Stimulated activated CD8-positive, alpha-beta memory T cell treated with anti-CD3 and anti-CD28 coated beads, Interleukin-12 subunit alpha, Interleukin-12 subunit beta, amount 100 ng/mL, for 4 hours (primary cell): ENCODE results near the gene COX7B2.

Source experiments
- DNase-seq: peaks from one replicate; pipeline ENCODE4 v3.0.0-alpha.2; 2020; ENCODE audit warnings: low read depth

Gene COX7B2

DNA sequence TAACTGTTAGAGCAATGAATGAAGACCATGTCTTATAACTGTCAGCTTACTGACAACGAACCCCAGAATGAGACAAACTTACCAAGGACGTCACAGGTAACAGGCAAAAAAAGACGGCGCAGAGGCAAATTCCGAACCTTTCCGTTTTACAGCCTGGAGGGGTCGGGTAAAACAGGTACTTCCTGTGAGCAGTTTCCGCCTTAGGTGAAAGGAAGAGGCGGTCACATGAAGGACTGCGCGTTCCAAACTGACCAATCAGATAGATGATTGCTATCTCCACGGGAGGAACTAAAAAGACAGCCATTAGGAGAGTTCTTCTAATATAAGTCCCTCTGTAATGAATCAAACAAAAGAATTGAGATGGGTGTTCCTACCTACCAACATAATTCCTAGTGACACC lies at the start of gene COX7B2:
TSS of gene COX7B2 (minus strand) at position 168 of the 400 bp plus-strand sequence. CDS start 174,053 bp downstream, outside the sequence.
- no peak for DNase-seq

- DNase-seq = no peak
Observed at GRCh38 chr4:46956451-46956850, 47.4 kb upstream of the COX7B2 start.

DNA sequence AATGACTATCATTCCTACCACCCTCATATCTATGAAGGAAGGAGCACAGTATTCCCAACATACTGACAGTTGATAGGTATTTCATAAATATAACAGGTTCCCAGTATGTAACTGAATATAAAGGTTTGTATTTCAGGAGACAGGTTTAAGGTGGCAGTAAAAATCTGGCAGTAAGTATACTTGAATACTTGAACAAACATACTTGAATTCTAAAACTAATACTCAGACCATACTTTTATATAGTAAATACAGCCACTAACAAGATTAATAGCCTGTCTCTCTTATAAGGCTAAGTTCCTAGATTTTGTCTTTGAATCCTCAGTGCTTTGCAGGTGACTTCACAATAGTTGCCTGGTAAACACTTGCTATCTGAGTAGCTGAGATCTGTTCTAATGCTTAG lies 46.6 kb upstream of the COX7B2 start:
- no peak for DNase-seq

DNA sequence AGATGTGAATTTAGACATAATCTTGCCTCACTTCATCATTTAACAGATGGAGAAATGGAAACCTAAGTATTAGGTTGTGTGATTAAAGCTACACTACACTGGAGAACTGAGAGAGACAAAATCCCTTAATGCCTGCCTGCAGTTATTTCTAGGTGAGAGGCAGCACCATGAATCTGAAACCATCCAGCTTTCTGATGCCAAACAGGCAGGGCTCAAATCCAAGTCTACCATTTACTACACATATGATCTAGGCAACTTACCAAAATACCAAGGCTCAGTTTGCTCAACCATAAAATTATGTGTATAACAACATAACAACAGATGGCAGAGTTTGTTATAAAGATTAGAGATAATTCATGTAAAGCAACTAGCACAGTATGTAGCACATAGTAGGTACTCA lies 45.6 kb upstream of the COX7B2 start:
- DNase-seq = no peak

GRCh38 chr4:46953564-46953963 lies 44.5 kb upstream of the COX7B2 start:
- no peak for DNase-seq

GRCh38 chr4:46952451-46952850 lies 43.4 kb upstream of the COX7B2 start:
- no peak for DNase-seq

DNA sequence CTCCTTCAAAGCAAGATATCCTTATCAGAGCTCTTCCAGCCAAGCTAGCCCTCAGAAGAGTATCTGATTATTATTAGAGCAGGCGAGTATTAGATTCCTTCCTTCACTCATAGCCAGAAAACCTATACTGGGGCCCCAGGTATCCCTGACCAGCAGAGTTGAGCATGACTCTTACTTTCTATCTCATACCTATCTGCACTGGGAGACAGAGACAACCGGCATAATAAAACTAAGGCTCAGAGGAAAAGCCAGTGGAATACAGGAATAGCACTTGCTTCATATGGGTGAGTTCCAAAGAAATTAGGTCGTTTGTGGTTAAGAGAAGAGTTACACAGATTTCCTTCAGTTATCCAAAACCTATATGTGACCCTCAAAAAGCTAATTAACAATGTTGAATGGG lies 41.8 kb upstream of the COX7B2 start:
- no peak for DNase-seq

DNA sequence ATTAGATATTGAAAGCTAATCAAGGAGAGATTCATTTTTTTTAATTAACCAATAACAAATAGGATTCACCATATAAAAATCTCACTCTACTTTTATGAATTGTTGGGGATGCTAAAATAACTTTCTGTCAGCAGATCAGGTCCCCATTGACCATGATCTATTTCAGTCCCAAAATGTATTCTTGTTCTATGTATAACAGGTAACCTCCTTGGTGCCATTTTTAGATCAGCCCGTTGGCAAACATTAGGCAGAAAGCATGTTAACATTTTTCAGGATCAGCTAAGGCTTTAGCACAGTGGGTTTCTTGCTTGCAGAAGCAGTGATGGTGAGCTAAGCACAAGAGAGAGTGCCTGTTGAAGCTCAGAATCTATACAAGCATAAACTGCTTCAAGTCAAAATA lies 40.8 kb upstream of the COX7B2 start:
- DNase-seq = no peak

DNA sequence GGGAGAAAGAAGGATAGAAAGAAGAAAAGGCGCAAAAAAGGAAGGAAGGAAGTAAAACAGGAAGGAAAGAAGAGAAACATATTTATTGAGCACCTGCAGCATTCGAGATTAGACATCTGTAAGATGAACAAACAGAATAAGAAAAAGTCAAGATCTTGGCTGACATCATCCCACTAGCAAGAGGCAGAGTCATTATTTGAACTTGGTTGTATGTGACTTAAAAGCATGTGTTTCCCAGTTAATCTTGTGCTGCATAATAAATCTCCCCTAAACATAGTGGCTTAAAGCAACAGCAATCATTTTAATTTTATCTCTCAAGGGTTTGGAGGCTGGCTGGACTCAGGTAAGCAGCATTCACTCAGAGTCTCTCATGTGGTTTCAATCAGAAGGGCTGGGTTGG lies 38.5 kb upstream of the COX7B2 start:
- no peak for DNase-seq

DNA sequence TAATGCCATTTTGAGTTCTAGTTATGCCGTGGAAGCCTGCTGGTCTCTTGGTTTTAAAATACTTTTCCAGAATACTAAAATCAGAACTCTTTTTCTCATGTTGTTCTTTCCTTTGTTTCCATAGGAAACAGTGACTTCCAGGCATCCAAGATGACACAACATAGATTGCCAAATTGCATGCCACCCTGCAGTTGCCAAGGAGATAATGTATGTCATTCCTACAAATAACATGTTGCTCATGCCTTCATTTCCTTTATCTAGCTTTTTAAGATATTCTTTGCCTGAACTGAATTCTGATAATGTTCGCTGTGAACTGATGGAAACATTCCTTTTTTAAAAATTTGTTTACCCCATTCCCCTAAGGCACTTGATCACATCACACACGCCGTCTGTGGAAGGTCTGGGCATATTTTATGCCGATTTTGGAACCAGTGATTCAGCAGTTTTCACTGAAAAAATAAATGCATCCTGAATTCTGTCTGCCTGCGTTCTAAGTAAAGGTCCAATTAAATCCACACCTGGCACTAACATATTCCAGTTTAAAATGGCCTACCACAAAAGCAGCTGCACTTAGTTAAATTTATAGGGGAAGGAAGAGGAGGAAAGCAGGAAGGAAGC lies 38.0 kb upstream of the COX7B2 start:
- DNase-seq = no peak

GRCh38 chr4:46945062-46945461 lies 36.0 kb upstream of the COX7B2 start:
- DNase-seq = no peak

DNA sequence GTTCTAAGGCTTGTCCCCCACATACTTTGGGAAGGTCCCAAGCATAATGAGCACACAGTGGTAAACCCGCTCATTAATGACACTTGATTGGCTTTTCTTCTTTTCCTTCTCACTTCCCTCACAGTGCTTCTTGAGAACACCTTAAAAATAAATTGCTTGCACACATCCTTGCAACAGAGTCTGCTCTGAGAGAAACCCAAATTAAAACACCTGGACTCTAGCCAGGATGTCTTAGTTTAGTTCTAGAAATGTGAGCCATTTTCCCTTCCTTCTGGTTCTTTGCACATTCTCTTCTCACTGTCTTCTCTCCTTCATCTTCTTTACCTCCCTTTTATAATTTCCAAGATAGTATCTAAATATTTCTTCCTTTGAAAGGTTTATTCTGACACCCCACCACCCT lies 35.3 kb upstream of the COX7B2 start:
- DNase-seq = no peak

- DNase-seq = no peak
Observed at GRCh38 chr4:46937493-46937892, 28.4 kb upstream of the COX7B2 start.

DNA sequence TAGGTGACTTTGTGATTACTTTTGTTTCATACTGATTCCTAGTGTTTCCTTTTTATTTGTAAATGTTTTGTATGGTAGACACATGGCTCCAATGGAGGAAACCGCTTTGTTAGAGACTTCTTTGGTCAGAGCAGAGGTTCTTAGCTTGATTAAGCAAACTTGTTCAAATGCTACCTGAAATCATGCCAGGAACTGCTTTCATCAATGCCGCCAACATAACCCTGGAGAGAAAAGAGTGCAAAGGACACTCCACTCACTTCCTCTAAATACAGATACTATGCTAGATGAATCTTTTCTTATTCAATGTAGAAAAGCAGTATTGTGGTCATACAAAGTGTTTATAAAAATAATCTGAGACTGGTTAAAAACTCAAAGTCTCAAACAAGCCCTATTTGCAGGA lies 25.7 kb upstream of the COX7B2 start:
- DNase-seq = no peak

DNA sequence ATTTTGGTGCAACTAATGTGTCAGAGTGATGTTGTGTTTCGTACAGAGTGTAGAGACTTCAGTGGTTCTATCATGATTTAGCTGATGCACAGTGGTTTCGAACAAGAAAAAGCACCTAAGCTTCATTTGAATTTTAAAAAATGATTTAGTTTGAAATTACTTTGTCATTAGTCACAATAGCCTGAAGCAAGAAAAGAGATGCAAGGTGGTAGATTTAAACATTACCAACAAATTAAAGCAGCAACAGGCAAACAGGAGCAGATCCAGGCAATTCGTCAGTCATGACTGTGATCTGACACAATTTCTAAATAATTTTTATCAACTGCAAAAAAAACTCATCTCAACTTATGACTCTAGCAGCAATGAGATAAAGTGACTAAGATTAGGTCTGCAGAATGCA lies 24.6 kb upstream of the COX7B2 start:
- no peak for DNase-seq

DNA sequence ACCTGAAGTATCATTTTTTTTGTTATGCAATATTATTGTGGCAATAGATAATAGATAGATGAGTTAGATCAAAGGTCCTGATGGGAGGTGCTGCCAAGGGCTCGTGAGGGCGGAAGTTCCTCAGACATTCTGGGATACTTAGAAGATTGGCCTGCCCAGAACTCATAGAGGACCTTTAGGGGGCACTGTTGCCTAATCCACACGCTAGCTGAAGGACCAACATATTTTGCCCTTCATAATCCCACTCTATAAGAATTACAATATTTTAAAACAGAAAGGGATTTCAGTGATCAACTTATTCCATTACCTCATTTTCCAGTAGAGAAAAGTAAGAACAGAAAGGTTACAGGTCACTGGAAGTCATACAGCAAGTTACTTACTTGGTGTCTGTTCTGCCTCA lies 22.9 kb upstream of the COX7B2 start:
- no peak for DNase-seq

GRCh38 chr4:46930891-46931290 lies 21.8 kb upstream of the COX7B2 start:
- no peak for DNase-seq

- DNase-seq = no peak
Observed at GRCh38 chr4:46927201-46927600, 18.2 kb upstream of the COX7B2 start.

DNA sequence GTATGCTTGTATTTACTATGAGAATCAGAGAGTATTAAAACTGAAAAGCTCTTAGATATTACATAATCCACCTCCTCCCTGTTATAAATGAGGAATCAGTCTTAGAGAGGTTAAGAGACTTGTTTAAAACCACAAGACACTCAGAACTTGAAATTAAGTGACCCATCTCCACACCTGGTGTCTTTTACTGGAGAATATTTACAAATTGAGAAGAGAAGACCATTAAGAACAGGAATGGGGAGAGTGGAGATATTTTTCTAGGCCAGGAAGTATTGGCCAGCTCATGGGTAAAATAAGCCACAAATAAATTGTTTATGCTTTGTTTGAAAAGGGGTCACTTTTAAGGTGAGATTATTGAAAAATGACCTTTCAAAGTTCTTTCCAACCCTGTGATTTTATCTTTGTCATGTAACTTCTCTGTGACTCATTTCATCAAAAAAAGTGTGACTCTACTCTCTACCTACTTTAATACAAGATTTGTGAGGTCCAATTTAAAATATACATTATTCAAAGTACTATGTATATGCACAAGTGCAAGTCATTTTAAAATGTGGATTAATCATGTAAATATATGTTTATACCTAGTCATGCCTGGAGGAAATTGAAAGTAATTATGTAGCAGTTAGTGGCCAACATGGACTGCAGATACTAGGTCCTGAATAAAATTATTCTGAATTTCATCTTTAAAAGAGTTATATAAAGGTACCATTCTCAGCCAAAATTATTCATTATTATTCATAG lies 15.9 kb upstream of the COX7B2 start:
- no peak for DNase-seq

GRCh38 chr4:46922205-46922604 lies 13.2 kb upstream of the COX7B2 start:
- no peak for DNase-seq

GRCh38 chr4:46908148-46908547 lies 897 bp downstream of the COX7B2 start:
- DNase-seq = no peak

DNA sequence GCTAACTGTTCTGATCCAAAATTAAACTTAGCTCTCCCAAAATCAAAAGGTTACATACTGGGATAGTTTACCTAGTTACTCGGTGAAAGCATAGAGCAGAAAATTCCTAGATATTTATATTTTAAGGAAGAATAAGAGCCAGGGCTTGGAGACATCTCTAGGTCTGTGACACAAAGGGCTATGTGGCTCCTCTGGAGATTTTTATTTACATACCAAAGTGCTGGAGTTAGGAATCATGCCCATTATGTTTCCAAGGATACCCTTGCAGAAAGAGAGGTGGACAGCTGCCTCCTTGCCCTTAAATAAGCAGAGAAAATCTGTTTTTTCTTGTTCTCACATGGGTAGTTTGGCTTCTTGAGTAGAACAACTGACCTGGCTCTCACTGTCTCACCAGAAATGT lies 9.0 kb downstream of the COX7B2 start:
- DNase-seq = no peak

DNA sequence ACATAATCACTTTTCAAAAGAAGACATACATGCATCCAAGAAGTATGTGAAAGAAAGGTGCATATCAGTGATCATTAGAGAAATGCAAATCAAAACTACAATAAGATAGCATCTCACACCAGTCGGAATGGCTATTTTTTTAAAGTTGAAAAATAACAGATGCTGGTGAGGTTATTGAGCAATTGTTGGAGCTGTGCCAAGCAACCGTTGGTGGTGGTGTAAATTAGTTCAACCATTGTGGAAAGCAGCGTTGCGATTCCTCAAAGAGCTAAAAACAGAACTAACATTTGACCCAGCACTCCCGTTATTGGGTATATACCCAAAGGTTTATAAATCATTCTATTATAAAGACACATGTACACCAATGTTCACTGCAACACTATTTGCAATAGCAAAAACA lies 14.2 kb downstream of the COX7B2 start:
- no peak for DNase-seq

DNA sequence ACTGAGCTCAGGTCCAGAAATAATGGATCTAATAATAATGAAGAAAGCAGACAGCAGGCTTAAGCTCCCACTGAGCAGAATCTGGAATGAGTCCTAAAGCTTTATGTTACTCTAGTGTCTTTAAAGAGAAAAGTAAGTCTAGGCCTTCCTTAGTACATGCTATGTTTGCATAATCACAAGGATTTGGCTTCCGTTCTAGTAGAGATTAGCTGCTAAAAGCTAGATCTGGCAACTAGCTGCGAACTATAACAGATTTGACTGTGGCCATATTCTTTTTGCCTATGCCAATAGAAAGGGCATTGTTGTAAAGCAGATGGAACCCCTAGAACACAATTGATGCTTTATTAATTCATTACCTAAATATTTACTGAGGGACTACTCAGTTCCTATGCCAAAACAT lies 19.0 kb downstream of the COX7B2 start:
- DNase-seq = no peak
